Stomach smooth muscle (tissue), 2 donors: ENCODE measurements around the gene STAT3.

Experiments
- H3K27ac ChIP-seq: one replicate; pipeline ENCODE4 v1.7.0; 2013; ENCODE audit warnings: mild to moderate bottlenecking, low read length, inconsistent platforms
- H3K27me3 ChIP-seq, 2 donors: one replicate each; pipeline ENCODE4 v1.7.0; 2013; ENCODE audit warnings: low read length in 2 of 2; ENCODE audit not compliant: insufficient read depth in 2 of 2, control insufficient read depth in 1 of 2
- H3K36me3 ChIP-seq, 2 donors: one replicate each; pipeline ENCODE4 v1.7.0; 2013; ENCODE audit warnings: low read length in 2 of 2; ENCODE audit not compliant: control insufficient read depth in 2 of 2, insufficient read depth in 2 of 2
- H3K4me1 ChIP-seq: one replicate; pipeline ENCODE4 v1.7.0; 2013; ENCODE audit warnings: low read length; ENCODE audit not compliant: control insufficient read depth, insufficient read depth
- H3K4me3 ChIP-seq, 2 donors: one replicate each; pipeline ENCODE4 v1.7.0; 2013; ENCODE audit warnings: low read length in 2 of 2
- H3K9ac ChIP-seq, 2 donors: one replicate each; pipeline ENCODE4 v1.7.0; 2013; ENCODE audit warnings: low read length in 2 of 2, mild to moderate bottlenecking in 1 of 2
- H3K9me3 ChIP-seq, 2 donors: one replicate each; pipeline ENCODE4 v1.7.0; 2013; ENCODE audit warnings: low read length in 2 of 2; ENCODE audit not compliant: control insufficient read depth in 2 of 2
- donor health status: healthy.
- donor health status: Pancreatic carcinoma.

STAT3 gene

DNA sequence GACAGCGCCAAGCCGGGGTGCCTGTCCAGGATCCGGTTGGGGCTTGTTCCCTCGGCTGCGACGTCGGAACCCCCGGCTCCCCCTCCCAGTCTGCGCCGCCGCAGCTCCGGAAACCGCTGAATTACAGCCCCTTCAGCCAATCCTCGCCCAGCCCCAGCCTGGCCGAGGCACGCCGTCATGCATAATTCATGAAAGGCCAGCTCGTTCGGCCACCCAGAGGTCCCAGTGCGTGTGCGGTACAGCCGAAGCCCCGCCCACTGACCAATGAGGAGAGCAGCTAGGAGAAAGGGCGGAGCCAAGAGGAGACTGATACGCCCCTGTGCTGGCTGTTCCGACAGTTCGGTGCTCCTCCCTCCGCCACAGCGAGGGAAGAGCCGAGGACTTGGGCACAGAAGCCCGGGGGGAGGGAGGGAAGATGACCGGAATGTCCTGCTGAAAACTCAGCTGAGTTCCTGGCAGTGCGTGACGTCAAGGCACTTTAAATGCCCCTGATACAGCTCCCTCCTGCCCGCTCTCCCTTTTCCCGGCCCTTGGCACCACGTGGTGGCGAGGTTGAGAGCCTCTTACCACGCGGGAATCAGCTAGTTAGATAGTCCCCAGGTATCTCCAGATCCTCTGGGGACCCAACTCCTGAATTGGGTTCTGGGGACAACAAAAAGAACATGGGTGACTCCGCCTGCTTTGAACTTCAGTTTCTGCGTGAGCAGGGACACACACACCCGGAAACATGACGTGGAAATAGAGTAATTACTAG lies at the start of gene STAT3:
Gene STAT3, minus strand, starts transcription at position 62 of the 754 bp plus-strand sequence. CDS start 39,926 bp downstream, outside the sequence.
- Histone ChIP-seq H3K27me3 (no peaks in the 10 kb centered on the region), H3K9me3 (no peaks in the 10 kb centered on the region), H3K9ac (peak within 1 kb of the TSS; percentile 98 to 100), H3K27ac (peak within 1 kb of the TSS; percentile 100), H3K4me3 (peak within 1 kb of the TSS; percentile 93 to 98), H3K4me1 (peaks cover 13% of the 10 kb centered on the region), H3K36me3 (no peaks in the 10 kb centered on the region)

DNA sequence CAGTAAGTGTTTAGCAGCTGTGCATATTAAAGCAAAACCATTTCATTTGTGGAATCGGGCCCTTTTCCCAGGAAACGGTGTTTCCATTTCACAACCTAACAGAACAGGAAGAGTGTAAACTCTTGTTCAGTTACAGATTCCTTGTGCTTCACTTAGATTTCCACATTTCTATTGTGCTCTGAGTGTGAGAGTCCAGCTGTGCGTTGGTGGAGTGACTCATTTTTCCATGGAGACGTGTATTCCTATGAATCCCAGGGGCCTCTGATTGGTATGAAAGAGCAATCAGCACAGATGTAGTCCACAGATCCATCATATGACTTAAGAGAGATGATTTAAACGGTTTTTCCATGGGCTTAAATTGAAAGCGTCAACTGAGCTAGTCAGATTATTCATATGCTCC lies 48.1 kb upstream of the STAT3 start:
- H3K27ac ChIP-seq: peak overlapping the region; percentile 37
- H3K4me1 ChIP-seq: no peaks in the 10 kb centered on the region
- H3K36me3 ChIP-seq: no peaks in the 10 kb centered on the region
- no peak overlapping the region for H3K4me3 ChIP-seq
- H3K9ac ChIP-seq: no peak overlapping the region
- no peaks in the 10 kb centered on the region for H3K27me3 ChIP-seq
- no peaks in the 10 kb centered on the region for H3K9me3 ChIP-seq

DNA sequence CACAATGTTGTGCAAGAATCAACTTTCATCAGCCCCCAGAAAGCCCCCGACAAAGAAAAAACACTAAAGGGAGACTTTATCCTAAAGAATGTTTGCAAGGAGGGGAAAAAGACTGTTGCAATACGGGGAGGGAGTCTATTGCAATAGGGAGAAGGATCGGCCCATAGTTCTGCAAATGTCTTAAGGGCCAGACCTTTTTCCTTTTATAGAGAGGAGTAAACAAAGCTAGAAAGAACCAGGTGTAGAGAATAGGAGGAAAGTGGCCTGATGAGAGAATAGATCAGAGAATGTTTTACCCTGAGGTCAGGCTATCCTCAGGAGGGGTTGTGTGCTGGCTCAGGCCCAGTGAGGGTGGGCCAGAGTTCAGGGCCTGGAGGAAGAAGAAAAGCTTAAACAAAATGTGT lies 43.5 kb upstream of the STAT3 start:
- H3K9ac ChIP-seq: no peak overlapping the region
- no peak overlapping the region for H3K4me3 ChIP-seq
- peaks cover 8% of the 10 kb centered on the region for H3K4me1 ChIP-seq
- no peaks in the 10 kb centered on the region for H3K27me3 ChIP-seq
- H3K27ac ChIP-seq: no peak overlapping the region
- H3K36me3 ChIP-seq: no peaks in the 10 kb centered on the region
- no peaks in the 10 kb centered on the region for H3K9me3 ChIP-seq

DNA sequence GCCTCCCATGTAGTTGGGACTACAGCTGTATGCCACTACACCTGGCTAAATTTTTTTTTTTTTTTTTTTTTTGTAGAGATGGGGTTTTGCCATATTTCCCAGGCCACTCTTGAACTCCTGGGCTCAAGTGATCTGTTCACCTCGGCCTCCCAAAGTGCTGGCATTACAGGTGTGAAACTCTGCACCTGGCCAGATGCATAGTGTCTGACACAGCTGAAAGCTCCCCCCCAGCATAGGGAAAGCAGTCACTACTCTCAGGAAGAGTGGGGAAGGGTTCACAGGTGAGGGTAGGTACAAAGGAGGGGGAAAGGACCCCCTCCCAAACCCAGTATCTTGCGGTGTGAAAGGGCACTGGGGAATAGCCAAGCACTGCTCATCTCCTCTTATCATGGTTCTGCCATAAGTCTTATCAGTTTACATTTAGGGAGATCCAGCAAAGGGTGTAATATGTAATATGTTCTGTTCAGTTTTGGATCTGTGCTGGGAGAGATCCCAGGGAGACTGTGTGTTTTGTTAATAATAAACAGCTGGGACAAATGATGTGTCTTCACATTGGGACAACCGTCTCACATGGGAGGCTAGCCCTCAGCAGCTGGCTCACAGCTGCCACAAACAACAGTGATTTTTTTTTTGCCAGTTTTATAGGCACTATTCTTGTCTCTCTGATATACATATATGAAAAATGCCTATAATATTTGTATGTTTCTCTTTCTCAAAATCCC lies 41.6 kb upstream of the STAT3 start:
- no peak overlapping the region for H3K9ac ChIP-seq
- no peaks in the 10 kb centered on the region for H3K9me3 ChIP-seq
- no peak overlapping the region for H3K4me3 ChIP-seq
- H3K27me3 ChIP-seq: no peaks in the 10 kb centered on the region
- peaks cover 8% of the 10 kb centered on the region for H3K4me1 ChIP-seq
- no peaks in the 10 kb centered on the region for H3K36me3 ChIP-seq
- H3K27ac ChIP-seq: no peak overlapping the region

DNA sequence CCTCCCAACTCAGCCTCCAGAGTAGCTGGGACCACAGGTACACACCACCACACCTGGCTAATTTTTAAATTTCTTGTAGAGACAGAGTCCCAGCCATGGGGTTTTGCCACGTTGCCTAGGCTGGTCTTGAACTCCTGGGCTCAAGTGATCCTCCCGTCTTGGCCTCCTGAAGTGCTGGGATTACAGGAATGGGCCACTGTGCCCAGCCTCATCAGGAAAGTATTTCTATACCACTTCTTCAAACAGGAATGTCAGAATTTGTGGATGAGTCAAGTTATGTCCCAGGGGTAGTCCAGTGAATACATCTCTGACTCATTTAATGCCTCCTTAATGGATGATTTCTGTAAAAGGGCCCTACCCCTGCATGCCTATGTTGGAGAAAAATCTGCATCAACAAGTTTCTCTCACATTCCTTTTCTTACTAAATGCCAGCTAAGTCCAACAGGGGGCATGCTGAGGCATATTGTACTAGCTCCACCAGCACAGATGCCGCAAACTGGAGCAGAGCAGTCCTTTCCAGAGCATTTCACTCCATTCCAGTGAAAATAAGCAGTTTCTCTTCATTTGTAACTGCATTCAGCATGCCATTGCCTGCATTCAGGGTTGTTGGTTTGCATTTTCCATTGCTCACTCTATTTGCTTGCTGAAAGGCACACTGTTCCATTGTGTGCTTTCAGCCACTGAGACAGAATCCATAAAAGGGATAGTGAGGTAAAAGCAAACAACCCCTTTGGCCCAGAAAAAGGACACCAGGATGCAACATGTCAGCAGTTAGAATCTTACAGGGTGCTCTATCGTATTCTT lies 40.1 kb upstream of the STAT3 start:
- H3K9me3 ChIP-seq: no peaks in the 10 kb centered on the region
- H3K4me1 ChIP-seq: peaks cover 15% of the 10 kb centered on the region
- peak overlapping the region; percentile 12 for H3K27ac ChIP-seq
- no peak overlapping the region for H3K9ac ChIP-seq
- no peak overlapping the region for H3K4me3 ChIP-seq
- no peaks in the 10 kb centered on the region for H3K27me3 ChIP-seq
- H3K36me3 ChIP-seq: no peaks in the 10 kb centered on the region

DNA sequence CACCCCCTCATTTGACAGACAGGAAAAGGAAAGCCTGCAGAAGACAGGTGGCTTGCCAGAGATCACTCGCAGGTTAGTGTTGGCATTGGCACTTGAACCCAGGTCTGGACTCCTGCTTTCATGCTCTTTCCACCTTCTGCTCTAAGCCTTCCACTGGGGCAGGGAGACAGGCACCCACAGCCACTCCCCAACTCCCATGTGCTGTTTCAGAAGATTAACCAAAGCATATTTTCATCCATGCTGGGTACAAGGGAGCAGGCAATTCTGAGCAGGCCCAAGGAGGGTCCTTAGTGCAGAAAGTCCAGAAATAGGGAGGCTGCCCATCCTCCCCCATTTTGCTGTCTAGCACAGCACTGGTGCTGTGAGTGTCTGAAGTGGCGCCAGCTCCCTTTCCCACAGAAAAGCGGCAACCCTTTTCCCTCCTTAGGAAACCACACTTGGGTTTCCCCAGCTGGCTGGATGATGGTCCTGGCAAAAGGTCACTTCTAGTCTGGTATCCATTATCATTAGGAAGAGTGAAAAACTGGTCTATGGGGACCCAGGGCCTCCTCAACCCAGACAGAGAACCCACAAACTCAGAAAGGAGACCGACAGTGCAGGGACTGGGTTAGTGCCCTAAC lies 36.9 kb upstream of the STAT3 start:
- H3K27me3 ChIP-seq: no peaks in the 10 kb centered on the region
- no peak overlapping the region for H3K27ac ChIP-seq
- H3K9ac ChIP-seq: no peak overlapping the region
- no peak overlapping the region for H3K4me3 ChIP-seq
- H3K36me3 ChIP-seq: no peaks in the 10 kb centered on the region
- no peaks in the 10 kb centered on the region for H3K9me3 ChIP-seq
- H3K4me1 ChIP-seq: peaks cover 30% of the 10 kb centered on the region

DNA sequence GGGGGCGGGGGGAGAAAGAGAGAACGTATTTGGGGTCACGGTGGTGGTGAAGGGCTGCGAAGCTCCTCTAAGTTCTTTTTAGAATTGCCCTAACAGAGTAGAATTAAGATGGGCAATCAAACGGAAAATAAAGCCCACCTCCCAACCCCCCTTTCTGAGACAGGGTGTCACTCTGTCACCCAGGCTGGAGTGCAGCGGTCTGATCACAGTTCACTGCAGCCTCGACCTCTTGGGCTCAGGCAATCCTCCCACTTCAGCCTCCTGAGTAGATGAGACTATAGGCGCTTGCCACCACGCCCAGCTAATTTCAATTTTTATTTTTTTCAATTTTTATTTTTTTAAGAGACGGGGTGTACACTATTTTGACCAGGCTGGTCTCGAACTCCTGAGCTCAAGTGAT lies 35.5 kb upstream of the STAT3 start:
- H3K4me1 ChIP-seq: peaks cover 39% of the 10 kb centered on the region
- H3K9ac ChIP-seq: peak overlapping the region; percentile 66 to 80
- peak overlapping the region; percentile 62 to 100 for H3K4me3 ChIP-seq
- peak overlapping the region; percentile 96 for H3K27ac ChIP-seq
- H3K36me3 ChIP-seq: no peaks in the 10 kb centered on the region
- no peaks in the 10 kb centered on the region for H3K27me3 ChIP-seq
- H3K9me3 ChIP-seq: no peaks in the 10 kb centered on the region

DNA sequence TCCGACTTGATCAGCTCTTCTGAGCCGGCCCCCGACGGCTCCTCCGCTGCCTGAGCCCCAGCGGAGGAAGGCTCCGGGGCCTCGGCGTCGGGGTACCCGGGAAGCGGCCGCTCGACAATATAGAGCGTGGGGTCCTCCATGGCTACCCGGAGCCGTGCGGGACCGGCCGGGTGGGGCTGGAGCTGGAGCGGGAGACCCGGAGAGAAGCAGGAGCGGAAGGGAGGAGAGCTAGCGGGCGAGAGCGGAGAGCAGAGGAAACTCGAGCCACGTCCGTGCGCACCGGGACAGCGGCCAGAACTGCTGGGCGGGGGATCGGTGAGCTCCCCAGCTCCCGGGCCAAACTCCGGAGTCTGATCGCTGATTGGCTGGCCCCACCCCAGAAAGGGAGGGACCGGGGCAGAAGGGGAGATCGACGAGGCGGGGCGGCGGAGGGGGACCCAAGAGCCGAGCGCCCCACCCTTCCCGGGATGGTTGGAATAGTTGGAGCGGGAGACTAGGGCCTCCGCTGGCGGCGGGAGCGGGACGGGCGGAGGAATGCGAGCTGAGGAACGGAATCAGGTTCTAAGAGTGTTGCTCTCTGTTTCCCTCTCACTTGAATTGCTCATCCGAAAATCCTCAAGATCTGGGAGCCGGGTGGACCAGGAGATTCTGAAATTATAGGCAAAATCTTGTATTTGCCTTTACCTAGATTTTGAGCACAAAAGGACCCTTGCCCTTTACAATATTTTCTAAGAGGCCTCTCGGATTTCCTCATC lies 34.9 kb upstream of the STAT3 start, which contains the start of gene CAVIN1:
Gene CAVIN1, minus strand, starts transcription at position 299 of the 755 bp plus-strand sequence. Its CDS starts 159 bp downstream, at position 140.
- Histone ChIP-seq H3K4me3 (peak within 1 kb of the TSS; percentile 99 to 100), H3K9me3 (no peaks in the 10 kb centered on the region), H3K36me3 (no peaks in the 10 kb centered on the region), H3K27ac (peak within 1 kb of the TSS; percentile 96), H3K4me1 (peaks cover 36% of the 10 kb centered on the region), H3K27me3 (no peaks in the 10 kb centered on the region), H3K9ac (peak within 1 kb of the TSS; percentile 85 to 97)

DNA sequence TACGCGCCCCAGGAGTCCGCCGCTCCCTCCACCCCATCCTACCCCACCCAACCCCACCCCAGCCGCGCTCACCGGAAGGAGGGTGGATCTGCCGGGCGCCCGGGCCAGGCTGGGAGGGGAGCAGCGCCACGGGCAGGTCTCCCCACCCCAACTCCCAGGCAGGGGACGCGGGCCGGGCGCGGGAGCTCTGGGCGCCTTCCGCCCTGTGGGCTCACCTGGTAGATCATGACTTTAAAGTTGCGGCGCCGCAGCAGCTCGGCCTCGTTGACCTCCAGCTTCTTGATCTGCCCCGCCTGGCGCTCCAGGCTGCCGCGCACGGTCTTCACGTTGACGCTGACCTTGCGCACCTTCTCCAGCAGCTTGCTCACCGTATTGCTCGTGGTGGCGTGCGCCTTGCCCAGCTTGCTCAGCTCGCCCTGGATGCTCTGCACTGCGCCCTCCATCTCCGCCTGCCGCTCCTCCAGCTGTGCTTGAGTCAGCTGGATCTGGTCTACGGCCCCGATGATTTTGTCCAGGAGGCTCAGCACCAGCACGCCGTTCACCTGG lies 34.2 kb upstream of the STAT3 start:
- Histone ChIP-seq H3K27ac (peak overlapping the region; percentile 96), H3K27me3 (no peaks in the 10 kb centered on the region)

More for the DNA sequence above, 34.2 kb upstream of the STAT3 start:
- H3K9me3 ChIP-seq: no peaks in the 10 kb centered on the region
- peak overlapping the region; percentile 85 to 97 for H3K9ac ChIP-seq
- peak overlapping the region; percentile 99 to 100 for H3K4me3 ChIP-seq
- H3K4me1 ChIP-seq: peaks cover 38% of the 10 kb centered on the region
- H3K36me3 ChIP-seq: no peaks in the 10 kb centered on the region
